HEK293 (cell line): Measurements from ENCODE around the gene ZNF519.
"Not testable (repeated sequence)": the region's sequence is repeated elsewhere in the genome, so short reads cannot be mapped to it uniquely, and the experiment has no call there.

Experiments
- BCL6B ChIP-seq: fragments of 450-650 bp; formaldehyde crosslinking; IDR thresholded peaks from 2 replicates; pipeline ENCODE4 v1.5.1; 2017; ENCODE audit warnings: missing biosample characterization, missing genetic modification characterization
- CTCF ChIP-seq: fragments of 450-650 bp; formaldehyde crosslinking; IDR thresholded peaks from 2 replicates; pipeline ENCODE4 v1.5.1; 2016; ENCODE audit warnings: missing biosample characterization, missing genetic modification characterization
- FEZF1 ChIP-seq: fragments of 450-650 bp; formaldehyde crosslinking; IDR thresholded peaks from 2 replicates; pipeline ENCODE4 v1.5.1; 2016; ENCODE audit warnings: missing biosample characterization, missing genetic modification characterization
- GLI4 ChIP-seq: fragments of 450-650 bp; formaldehyde crosslinking; IDR thresholded peaks from 2 replicates; pipeline ENCODE4 v1.5.1; 2016; ENCODE audit warnings: missing biosample characterization, missing genetic modification characterization
- KLF9 ChIP-seq: fragments of 450-650 bp; formaldehyde crosslinking; IDR thresholded peaks from 2 replicates; pipeline ENCODE4 v1.5.1; 2016; ENCODE audit warnings: missing biosample characterization, missing genetic modification characterization, low read depth
- YY1 ChIP-seq: fragments of 450-650 bp; formaldehyde crosslinking; IDR thresholded peaks from 2 replicates; pipeline ENCODE4 v1.5.1; 2018; ENCODE audit warnings: missing biosample characterization, missing genetic modification characterization
- ZNF292 ChIP-seq: fragments of 450-650 bp; formaldehyde crosslinking; IDR thresholded peaks from 2 replicates; pipeline ENCODE4 v1.5.1; 2016; ENCODE audit warnings: low read depth, missing biosample characterization, missing genetic modification characterization, borderline replicate concordance
- ZNF560 ChIP-seq: fragments of 450-650 bp; formaldehyde crosslinking; IDR thresholded peaks from 2 replicates; pipeline ENCODE4 v1.5.1; 2017; ENCODE audit warnings: missing biosample characterization, missing genetic modification characterization, borderline replicate concordance
- ZNF670 ChIP-seq: fragments of 450-650 bp; formaldehyde crosslinking; IDR thresholded peaks from 2 replicates; pipeline ENCODE4 v1.5.1; 2016; ENCODE audit warnings: missing biosample characterization, missing genetic modification characterization, low read depth
- TF ChIP-seq, protein P1 (sequence below): fragments of 450-650 bp; formaldehyde crosslinking; IDR thresholded peaks from 2 replicates; pipeline ENCODE4 v1.5.1; 2016; ENCODE audit warnings: missing biosample characterization, missing genetic modification characterization
- TF ChIP-seq, protein P2 (sequence below): fragments of 450-650 bp; formaldehyde crosslinking; optimal IDR thresholded peaks from 2 replicates; pipeline ENCODE3; 2016; ENCODE audit warnings: missing biosample characterization, mild to moderate bottlenecking, missing genetic modification characterization
- TF ChIP-seq, protein P3 (sequence below): fragments of 450-650 bp; formaldehyde crosslinking; IDR thresholded peaks from 2 replicates; pipeline ENCODE4 v1.5.1; 2016; ENCODE audit warnings: missing biosample characterization, missing genetic modification characterization
- TF ChIP-seq, protein P4 (sequence below): fragments of 450-650 bp; formaldehyde crosslinking; IDR thresholded peaks from 2 replicates; pipeline ENCODE4 v1.5.1; 2016; ENCODE audit warnings: missing biosample characterization, missing genetic modification characterization, low read depth
- TF ChIP-seq, protein P5 (sequence below): fragments of 450-650 bp; IDR thresholded peaks from 2 replicates; pipeline ENCODE4 v1.5.1; 2018; ENCODE audit warnings: missing biosample characterization, missing genetic modification characterization

GRCh38 chr18:14130804-14131203 is 1.4 kb downstream of the ZNF519 start:
- not testable (repeated sequence) for TF ChIP-seq CTCF (tag by site-specific recombination); ZNF670 (tag by site-specific recombination); ZNF560 (tag by site-specific recombination); BCL6B; ZNF292 (tag by site-specific recombination); GLI4 (tag by site-specific recombination); YY1 (tag by site-specific recombination); KLF9 (tag by site-specific recombination); FEZF1 (tag by site-specific recombination)
- TF ChIP-seq, protein P1, sequence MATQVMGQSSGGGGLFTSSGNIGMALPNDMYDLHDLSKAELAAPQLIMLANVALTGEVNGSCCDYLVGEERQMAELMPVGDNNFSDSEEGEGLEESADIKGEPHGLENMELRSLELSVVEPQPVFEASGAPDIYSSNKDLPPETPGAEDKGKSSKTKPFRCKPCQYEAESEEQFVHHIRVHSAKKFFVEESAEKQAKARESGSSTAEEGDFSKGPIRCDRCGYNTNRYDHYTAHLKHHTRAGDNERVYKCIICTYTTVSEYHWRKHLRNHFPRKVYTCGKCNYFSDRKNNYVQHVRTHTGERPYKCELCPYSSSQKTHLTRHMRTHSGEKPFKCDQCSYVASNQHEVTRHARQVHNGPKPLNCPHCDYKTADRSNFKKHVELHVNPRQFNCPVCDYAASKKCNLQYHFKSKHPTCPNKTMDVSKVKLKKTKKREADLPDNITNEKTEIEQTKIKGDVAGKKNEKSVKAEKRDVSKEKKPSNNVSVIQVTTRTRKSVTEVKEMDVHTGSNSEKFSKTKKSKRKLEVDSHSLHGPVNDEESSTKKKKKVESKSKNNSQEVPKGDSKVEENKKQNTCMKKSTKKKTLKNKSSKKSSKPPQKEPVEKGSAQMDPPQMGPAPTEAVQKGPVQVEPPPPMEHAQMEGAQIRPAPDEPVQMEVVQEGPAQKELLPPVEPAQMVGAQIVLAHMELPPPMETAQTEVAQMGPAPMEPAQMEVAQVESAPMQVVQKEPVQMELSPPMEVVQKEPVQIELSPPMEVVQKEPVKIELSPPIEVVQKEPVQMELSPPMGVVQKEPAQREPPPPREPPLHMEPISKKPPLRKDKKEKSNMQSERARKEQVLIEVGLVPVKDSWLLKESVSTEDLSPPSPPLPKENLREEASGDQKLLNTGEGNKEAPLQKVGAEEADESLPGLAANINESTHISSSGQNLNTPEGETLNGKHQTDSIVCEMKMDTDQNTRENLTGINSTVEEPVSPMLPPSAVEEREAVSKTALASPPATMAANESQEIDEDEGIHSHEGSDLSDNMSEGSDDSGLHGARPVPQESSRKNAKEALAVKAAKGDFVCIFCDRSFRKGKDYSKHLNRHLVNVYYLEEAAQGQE: not testable (repeated sequence)
- TF ChIP-seq, protein P2, sequence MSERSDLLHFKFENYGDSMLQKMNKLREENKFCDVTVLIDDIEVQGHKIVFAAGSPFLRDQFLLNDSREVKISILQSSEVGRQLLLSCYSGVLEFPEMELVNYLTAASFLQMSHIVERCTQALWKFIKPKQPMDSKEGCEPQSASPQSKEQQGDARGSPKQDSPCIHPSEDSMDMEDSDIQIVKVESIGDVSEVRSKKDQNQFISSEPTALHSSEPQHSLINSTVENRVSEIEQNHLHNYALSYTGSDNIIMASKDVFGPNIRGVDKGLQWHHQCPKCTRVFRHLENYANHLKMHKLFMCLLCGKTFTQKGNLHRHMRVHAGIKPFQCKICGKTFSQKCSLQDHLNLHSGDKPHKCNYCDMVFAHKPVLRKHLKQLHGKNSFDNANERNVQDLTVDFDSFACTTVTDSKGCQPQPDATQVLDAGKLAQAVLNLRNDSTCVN (tag by site-specific recombination): not testable (repeated sequence)
- TF ChIP-seq, protein P3, sequence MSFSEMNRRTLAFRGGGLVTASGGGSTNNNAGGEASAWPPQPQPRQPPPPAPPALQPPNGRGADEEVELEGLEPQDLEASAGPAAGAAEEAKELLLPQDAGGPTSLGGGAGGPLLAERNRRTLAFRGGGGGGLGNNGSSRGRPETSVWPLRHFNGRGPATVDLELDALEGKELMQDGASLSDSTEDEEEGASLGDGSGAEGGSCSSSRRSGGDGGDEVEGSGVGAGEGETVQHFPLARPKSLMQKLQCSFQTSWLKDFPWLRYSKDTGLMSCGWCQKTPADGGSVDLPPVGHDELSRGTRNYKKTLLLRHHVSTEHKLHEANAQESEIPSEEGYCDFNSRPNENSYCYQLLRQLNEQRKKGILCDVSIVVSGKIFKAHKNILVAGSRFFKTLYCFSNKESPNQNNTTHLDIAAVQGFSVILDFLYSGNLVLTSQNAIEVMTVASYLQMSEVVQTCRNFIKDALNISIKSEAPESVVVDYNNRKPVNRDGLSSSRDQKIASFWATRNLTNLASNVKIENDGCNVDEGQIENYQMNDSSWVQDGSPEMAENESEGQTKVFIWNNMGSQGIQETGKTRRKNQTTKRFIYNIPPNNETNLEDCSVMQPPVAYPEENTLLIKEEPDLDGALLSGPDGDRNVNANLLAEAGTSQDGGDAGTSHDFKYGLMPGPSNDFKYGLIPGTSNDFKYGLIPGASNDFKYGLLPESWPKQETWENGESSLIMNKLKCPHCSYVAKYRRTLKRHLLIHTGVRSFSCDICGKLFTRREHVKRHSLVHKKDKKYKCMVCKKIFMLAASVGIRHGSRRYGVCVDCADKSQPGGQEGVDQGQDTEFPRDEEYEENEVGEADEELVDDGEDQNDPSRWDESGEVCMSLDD (tag by site-specific recombination): not testable (repeated sequence)
- TF ChIP-seq, protein P4, sequence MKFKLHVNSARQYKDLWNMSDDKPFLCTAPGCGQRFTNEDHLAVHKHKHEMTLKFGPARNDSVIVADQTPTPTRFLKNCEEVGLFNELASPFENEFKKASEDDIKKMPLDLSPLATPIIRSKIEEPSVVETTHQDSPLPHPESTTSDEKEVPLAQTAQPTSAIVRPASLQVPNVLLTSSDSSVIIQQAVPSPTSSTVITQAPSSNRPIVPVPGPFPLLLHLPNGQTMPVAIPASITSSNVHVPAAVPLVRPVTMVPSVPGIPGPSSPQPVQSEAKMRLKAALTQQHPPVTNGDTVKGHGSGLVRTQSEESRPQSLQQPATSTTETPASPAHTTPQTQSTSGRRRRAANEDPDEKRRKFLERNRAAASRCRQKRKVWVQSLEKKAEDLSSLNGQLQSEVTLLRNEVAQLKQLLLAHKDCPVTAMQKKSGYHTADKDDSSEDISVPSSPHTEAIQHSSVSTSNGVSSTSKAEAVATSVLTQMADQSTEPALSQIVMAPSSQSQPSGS (tag by site-specific recombination): not testable (repeated sequence)
- TF ChIP-seq, protein P5, sequence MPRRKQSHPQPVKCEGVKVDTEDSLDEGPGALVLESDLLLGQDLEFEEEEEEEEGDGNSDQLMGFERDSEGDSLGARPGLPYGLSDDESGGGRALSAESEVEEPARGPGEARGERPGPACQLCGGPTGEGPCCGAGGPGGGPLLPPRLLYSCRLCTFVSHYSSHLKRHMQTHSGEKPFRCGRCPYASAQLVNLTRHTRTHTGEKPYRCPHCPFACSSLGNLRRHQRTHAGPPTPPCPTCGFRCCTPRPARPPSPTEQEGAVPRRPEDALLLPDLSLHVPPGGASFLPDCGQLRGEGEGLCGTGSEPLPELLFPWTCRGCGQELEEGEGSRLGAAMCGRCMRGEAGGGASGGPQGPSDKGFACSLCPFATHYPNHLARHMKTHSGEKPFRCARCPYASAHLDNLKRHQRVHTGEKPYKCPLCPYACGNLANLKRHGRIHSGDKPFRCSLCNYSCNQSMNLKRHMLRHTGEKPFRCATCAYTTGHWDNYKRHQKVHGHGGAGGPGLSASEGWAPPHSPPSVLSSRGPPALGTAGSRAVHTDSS (tag by site-specific recombination): not testable (repeated sequence)
